SU-DHL-6 (cell line): Measurements from ENCODE around the gene NDUFC2.
"Not testable (repeated sequence)": the region's sequence is repeated elsewhere in the genome, so short reads cannot be mapped to it uniquely, and the experiment has no call there.

Source experiments
- H2AFZ ChIP-seq: fragments of 200-600 bp; sonication (generic); 2 replicates; pipeline ENCODE4 v1.6.1; 2014; ENCODE audit warnings: low read depth, mild to moderate bottlenecking, moderate library complexity, mixed read lengths, antibody characterized with exemption, low read length; ENCODE audit not compliant: severe bottlenecking
- H3F3A ChIP-seq: fragments of 200-600 bp; shearing (Covaris generic); 2 replicates; pipeline ENCODE4 v1.6.0; 2016; ENCODE audit warnings: antibody characterized with exemption, mild to moderate bottlenecking; ENCODE audit not compliant: insufficient read depth
- H3K27ac ChIP-seq: fragments of 200-600 bp; sonication (generic); 2 replicates; pipeline ENCODE4 v1.5.1; 2016; ENCODE audit warnings: low read depth, mild to moderate bottlenecking, low read length, moderate library complexity, mixed read lengths
- H3K27me3 ChIP-seq: fragments of 200-600 bp; sonication (generic), shearing (Covaris generic); 2 replicates; pipeline ENCODE4 v1.6.0; 2014; ENCODE audit warnings: mild to moderate bottlenecking, low read length
- H3K36me3 ChIP-seq: fragments of 200-600 bp; sonication (generic); 2 replicates; pipeline ENCODE4 v1.6.1; 2014; ENCODE audit warnings: mild to moderate bottlenecking, low read length, mixed read lengths
- H3K4me2 ChIP-seq: fragments of 300-600, 200-600 bp; shearing (Covaris generic), sonication (generic); 2 replicates; pipeline ENCODE4 v1.6.0; 2014; ENCODE audit warnings: low read length, low read depth, mild to moderate bottlenecking; ENCODE audit not compliant: poor library complexity, severe bottlenecking
- H3K4me3 ChIP-seq: fragments of 200-600 bp; sonication (generic); 2 replicates; pipeline ENCODE4 v1.5.1; 2014; ENCODE audit warnings: antibody characterized with exemption, low read length, mild to moderate bottlenecking, mixed read lengths; ENCODE audit not compliant: insufficient read depth, poor library complexity, severe bottlenecking
- H3K79me2 ChIP-seq: fragments of 200-600 bp; sonication (generic); 2 replicates; pipeline ENCODE4 v1.6.1; 2014; ENCODE audit warnings: mild to moderate bottlenecking, low read length, moderate library complexity; ENCODE audit not compliant: insufficient read depth
- H3K9ac ChIP-seq: fragments of 200-600 bp; sonication (generic); 2 replicates; pipeline ENCODE4 v1.7.0; 2014; ENCODE audit warnings: mild to moderate bottlenecking, low read length
- H3K9me2 ChIP-seq: fragments of 200-600 bp; sonication (generic); replicated peaks from 2 replicates; pipeline ENCODE4 v1.6.1; 2014; ENCODE audit warnings: low read length; ENCODE audit not compliant: insufficient read depth
- H3K9me3 ChIP-seq: fragments of 200-600 bp; sonication (generic); 2 replicates; pipeline ENCODE4 v1.6.1; 2014; ENCODE audit warnings: low read length, mixed read lengths; ENCODE audit not compliant: insufficient read depth
- H4K20me1 ChIP-seq: fragments of 200-600 bp; sonication (generic); 2 replicates; pipeline ENCODE4 v1.6.1; 2014; ENCODE audit warnings: low read depth, mild to moderate bottlenecking, antibody characterized with exemption, low read length, moderate library complexity, mixed read lengths
- CTCF ChIP-seq: fragments of 200-600 bp; sonication (generic); IDR thresholded peaks from one replicate; pipeline ENCODE4 v1.5.1; 2017; ENCODE audit warnings: antibody characterized with exemption, mild to moderate bottlenecking, low read length, moderate library complexity; ENCODE audit not compliant: insufficient read depth, poor library complexity, severe bottlenecking
- EZH2phosphoT487 ChIP-seq: fragments of 200-600 bp; sonication (generic), shearing (Covaris generic); conservative IDR thresholded peaks from 2 replicates; pipeline ENCODE4 v1.6.1; 2018; ENCODE audit warnings: mild to moderate bottlenecking, antibody characterized with exemption, low read length, moderate library complexity, mixed read lengths

Gene NDUFC2

DNA sequence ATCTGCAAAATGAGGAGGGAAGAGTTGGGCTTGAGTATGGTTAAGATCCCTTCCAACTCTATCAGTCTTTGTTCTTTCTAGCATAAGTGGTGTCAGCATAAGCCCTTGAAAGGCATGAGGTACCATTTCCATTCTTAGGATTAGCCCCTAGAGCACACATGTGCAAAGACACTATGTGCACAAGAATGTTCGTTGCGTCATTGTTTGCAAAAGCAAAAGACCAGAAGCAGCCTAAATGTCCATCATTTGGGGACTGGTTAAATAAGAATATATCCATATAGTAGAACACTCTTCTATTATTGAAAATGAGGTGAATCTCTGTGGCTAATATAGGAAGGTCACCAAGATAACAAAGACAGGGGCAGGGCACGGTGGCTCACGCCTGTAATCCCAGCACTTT lies 46.6 kb downstream of the NDUFC2 start:
- no peaks in the 10 kb centered on the region for H3K9me3 ChIP-seq
- H3K4me2 ChIP-seq: no peak overlapping the region
- H3K9ac ChIP-seq: no peak overlapping the region
- H3K79me2 ChIP-seq: no peaks in the 10 kb centered on the region
- no peak overlapping the region for H3K27ac ChIP-seq
- no peak overlapping the region for H3K4me3 ChIP-seq
- H3F3A ChIP-seq: no peaks in the 10 kb centered on the region
- no peaks in the 10 kb centered on the region for H4K20me1 ChIP-seq
- no peak overlapping the region for H2AFZ ChIP-seq
- H3K36me3 ChIP-seq: no peaks in the 10 kb centered on the region
- no peaks in the 10 kb centered on the region for H3K27me3 ChIP-seq
- H3K9me2 ChIP-seq: no peaks in the 10 kb centered on the region
- no peak for TF ChIP-seq EZH2phosphoT487

GRCh38 chr11:78032090-78032489 lies 47.6 kb downstream of the NDUFC2 start:
- H3K9me3 ChIP-seq: no peaks in the 10 kb centered on the region
- H3K4me3 ChIP-seq: no peak overlapping the region
- H3K9me2 ChIP-seq: no peaks in the 10 kb centered on the region
- no peak overlapping the region for H2AFZ ChIP-seq
- TF ChIP-seq CTCF: no peak
- TF ChIP-seq EZH2phosphoT487: no peak
- H3K27ac ChIP-seq: no peak overlapping the region
- H3K27me3 ChIP-seq: no peaks in the 10 kb centered on the region
- no peaks in the 10 kb centered on the region for H4K20me1 ChIP-seq
- no peaks in the 10 kb centered on the region for H3F3A ChIP-seq
- no peak overlapping the region for H3K4me2 ChIP-seq
- no peaks in the 10 kb centered on the region for H3K36me3 ChIP-seq
- no peak overlapping the region for H3K9ac ChIP-seq
- H3K79me2 ChIP-seq: no peaks in the 10 kb centered on the region

DNA sequence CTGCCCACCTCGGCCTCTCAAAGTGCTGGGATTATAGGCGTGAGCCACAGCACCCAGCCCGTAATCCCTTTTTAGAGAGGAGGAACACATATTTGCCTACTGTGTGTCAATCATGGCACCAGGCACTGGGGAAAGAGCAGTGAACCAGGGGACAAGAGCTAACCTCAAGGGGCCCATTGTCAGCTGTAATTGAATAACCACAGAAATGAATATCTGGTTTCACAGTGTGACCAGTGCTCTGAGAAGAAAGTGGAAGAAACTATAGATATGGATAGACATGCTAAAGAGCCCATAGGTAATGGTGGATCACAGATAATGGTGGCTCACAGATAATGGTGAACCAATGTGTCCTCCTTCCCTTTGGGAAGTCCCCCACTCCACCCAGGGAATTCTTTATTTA lies 48.0 kb downstream of the NDUFC2 start:
- no peak overlapping the region for H3K4me2 ChIP-seq
- no peak for TF ChIP-seq CTCF
- no peak for TF ChIP-seq EZH2phosphoT487
- no peak overlapping the region for H3K4me3 ChIP-seq
- no peaks in the 10 kb centered on the region for H3K79me2 ChIP-seq
- H3K27me3 ChIP-seq: no peaks in the 10 kb centered on the region
- no peak overlapping the region for H3K27ac ChIP-seq
- H3K36me3 ChIP-seq: no peaks in the 10 kb centered on the region
- no peaks in the 10 kb centered on the region for H4K20me1 ChIP-seq
- no peak overlapping the region for H3K9ac ChIP-seq
- no peak overlapping the region for H2AFZ ChIP-seq
- no peaks in the 10 kb centered on the region for H3K9me2 ChIP-seq
- no peaks in the 10 kb centered on the region for H3K9me3 ChIP-seq
- no peaks in the 10 kb centered on the region for H3F3A ChIP-seq

DNA sequence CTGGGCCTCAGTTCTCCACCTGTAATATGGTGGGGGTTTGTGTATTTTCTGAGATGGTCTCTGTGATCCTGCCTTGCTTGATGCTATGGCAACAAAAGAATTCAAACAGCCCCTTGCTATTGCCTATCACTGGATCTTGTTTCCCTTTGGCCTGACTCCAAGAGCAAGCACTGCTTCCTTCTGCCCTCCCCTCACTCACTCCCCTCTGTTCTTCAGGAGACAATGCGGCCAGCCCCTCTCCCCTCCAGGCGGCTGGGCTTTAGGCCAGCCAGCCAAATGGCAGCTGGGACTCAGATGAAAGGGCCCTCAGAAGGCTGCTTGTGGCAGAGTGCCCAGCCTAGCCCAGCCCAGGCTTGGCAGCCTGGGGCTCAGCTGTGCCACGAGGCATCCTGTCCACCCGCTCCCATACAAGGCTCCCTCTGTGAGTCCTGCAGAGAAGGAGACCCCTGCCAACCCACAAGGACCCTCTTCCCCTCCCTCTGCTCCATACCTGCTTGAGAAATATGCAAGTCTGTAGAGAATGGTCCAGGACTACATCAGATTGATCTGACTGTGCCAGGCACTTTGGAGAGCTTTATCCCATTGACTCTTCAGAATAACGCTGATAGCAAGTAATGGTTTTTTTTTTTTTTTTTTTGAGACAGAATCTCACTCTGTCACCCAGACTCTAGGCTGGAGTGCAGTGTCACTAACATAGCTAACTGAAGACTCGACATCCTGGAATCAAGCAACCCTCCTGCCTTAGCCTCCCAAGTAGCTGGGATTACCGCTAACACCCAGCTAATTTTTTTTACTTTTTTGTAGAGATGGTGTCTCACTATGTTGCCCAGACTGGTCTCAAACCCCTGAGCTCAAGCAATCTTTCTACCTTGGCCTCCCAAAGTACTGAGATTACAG lies 49.0 kb downstream of the NDUFC2 start:
- Histone ChIP-seq H3K27me3 (no peaks in the 10 kb centered on the region), H2AFZ (no peak overlapping the region), H3K9ac (no peak overlapping the region), H3K79me2 (no peaks in the 10 kb centered on the region), H3K4me2 (no peak overlapping the region), H4K20me1 (no peaks in the 10 kb centered on the region), H3K9me3 (no peaks in the 10 kb centered on the region), H3F3A (no peaks in the 10 kb centered on the region), H3K4me3 (no peak overlapping the region), H3K36me3 (no peaks in the 10 kb centered on the region), H3K27ac (no peak overlapping the region), H3K9me2 (no peaks in the 10 kb centered on the region)
- TF ChIP-seq EZH2phosphoT487 (no peak), CTCF (no peak)

DNA sequence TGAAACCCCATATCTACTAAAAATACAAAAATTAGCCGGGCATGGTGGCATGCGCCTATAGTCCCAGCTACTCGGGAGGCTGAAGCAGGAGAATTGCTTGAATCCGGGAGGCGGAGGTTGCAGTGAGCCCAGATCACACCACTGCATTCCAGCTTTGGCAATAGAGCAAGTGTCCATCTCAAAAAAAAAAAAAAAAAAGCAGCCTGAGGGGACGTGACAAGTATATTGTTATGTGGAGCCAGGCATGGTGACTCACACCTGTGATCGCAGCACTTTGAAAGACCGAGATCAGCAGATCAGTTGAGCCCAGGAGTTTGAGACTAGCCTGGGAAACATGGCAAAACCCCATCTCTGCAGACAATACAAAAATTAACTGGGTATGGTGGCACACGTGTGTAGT lies 51.2 kb downstream of the NDUFC2 start:
- not testable (repeated sequence) for H3K4me2 ChIP-seq, H3K79me2 ChIP-seq, H2AFZ ChIP-seq

More for the DNA sequence above, 51.2 kb downstream of the NDUFC2 start:
- not testable (repeated sequence) for H3K9ac ChIP-seq, H3K9me2 ChIP-seq, H3K4me3 ChIP-seq, H3K27ac ChIP-seq, H4K20me1 ChIP-seq, H3K36me3 ChIP-seq, H3K9me3 ChIP-seq, H3F3A ChIP-seq, H3K27me3 ChIP-seq
